GM15510 (cell line): Measurements from ENCODE around the gene ESR2.

Experiments used
- POLR2A ChIP-seq: IDR thresholded peaks from 3 replicates; pipeline ENCODE4 v1.6.1; 2011; ENCODE audit warnings: borderline replicate concordance; ENCODE audit not compliant: insufficient read length; ENCODE audit errors: extremely low read depth

The ESR2 gene

DNA sequence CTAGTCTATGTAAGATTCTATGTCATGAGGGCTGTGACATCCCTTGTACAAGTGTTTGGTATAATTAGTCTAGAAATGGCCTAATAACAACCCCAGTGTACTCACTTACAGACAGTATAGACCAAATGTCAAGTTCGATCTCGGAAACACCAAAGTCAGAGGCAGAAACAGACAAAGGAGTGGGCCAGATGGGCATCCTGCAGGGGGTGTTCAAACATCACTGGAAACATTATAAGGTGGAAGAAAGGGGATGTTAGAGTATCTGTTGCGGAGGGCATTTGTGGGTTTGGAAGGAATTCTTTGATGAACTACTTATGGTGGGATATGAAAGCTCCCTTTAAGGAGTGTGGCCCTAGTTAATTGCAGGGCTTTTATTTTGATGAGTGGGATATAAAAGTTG, 134.6 kb downstream of the ESR2 start:
- no peak for TF ChIP-seq POLR2A

DNA sequence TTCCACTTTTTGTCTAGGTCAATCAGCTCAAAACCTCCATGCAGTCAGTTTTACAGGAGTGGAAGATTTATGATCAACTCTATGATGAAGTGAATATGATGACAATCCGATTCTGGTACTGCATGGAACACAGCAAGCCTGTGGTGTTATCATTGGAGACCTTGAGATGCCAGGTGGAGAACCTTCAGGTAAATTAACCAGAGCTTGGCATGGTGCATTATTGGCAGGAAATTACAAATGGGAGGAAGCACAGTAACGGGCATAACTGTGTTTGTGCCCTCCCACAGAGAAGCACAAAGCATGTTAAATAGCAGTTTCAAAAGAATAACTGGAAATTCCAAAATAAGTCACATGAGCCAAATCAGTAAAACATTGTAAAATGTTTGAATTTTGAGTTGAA, 135.6 kb downstream of the ESR2 start:
- no peak for TF ChIP-seq POLR2A

DNA sequence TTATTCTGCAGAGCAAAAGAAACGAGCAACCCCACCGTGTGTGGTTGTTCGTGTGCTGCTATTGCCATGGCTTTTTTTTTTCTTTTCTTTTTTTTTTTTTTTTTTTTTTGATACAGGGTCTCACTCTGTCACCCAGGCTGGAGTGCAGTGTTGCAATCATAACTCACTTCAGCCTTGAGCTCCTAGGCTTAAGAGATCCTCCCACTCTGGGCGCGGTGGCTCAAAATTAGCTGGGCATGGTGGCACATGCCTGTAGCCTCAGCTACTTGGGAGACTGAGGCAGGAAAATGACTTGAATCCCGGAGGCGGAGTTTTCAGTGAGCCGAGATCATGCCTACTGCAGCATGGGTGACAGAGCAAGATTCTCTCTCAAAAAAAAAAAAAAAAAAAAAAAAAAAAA, 144.2 kb downstream of the ESR2 start:
- no peak for TF ChIP-seq POLR2A

DNA sequence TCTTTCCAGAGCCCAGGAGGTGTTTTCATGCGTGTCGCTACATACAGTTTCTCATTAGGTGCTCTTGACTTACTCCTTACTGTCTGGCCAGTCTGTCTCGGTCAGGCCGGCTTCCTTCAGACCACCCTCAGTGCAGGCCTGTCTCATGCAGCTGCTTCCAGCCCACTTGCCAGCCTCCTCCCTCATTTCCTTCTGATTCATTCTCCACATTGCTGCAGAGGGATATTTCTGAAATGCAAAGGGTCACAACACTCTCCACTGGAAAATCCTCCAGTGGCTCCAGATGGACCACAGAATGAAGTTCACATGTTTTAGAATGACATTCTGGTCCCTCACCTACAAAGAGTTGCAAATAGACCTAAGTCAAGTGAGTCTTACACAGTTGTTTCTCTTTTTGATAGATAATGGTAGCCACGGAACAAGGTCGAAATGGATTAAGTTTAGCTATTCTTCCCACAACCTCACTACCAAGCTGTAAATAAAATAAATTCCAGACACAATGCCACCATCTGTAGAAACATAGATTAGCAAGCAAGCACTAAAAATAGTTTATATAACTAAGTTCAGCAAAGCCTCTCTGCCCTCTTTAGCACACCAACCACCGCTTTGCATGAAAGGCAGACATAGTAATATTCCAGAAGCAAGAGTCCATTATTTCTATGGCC, 146.9 kb downstream of the ESR2 start:
- TF ChIP-seq POLR2A, result no peak

DNA sequence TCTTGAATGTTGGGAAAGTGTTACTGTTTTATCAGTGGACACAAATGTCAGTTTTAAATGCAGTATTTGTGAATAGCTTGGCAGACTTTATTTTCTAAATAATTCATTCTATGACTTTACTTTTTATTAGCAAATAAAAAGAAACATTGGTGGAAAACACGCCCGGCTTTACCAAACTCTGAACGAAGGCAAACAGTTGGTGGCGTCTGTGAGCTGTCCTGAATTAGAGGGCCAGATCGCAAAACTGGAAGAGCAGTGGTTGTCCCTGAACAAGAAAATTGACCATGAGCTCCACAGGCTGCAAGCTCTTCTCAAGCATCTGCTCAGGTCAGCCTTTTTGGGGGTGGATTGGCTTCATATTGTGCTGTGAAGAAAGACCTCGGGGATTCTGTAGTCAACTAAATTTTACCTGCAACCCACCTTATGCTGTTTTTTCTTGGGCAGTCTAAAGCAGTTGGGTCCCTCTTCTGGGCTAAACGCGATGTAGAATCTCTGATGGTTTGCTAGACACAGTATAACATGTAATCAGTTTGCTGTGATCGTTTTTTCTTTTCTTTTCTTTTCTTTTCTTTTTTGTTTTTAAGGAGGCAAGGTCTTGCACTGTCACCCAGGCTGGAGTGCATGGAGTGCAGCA, 156.4 kb downstream of the ESR2 start:
- TF ChIP-seq POLR2A, result no peak

DNA sequence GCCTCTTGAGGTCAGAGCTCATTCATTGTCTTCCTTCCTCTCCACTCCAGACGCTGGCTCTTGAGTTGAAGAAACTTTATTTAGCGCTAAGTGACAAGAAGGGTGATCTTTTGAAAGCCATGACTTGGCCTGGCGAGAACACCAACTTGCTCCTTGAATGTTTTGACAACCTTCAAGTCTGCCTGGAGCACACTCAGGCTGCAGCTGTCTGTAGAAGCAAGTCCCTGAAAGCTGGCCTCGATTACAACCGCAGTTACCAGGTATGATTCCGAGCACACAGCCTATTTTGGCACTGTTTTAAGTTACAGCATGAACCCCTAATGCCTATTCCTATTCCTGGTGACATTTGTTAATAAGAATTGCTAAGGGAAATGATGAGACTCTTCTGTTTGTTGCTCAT, 167.6 kb downstream of the ESR2 start:
- no peak for TF ChIP-seq POLR2A

DNA sequence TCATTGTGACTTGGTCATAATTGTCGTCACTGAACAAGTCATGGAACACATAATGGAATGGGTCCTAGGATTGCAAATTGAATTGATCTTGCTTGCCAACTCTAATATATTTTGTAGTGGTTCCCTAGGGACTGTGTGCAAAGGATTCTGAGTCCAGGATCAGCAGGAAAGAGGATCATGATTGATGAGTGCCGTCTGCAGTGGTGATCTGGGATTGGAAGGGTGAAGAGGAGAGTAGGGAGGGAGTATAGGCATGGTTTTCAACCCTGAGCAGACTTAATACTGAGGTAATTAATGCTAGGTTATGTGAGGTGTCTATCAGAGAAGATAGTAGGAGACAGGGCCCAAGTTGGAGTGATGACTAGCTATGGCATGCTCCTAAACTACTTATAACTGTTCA, 168.9 kb downstream of the ESR2 start:
- no peak for TF ChIP-seq POLR2A

DNA sequence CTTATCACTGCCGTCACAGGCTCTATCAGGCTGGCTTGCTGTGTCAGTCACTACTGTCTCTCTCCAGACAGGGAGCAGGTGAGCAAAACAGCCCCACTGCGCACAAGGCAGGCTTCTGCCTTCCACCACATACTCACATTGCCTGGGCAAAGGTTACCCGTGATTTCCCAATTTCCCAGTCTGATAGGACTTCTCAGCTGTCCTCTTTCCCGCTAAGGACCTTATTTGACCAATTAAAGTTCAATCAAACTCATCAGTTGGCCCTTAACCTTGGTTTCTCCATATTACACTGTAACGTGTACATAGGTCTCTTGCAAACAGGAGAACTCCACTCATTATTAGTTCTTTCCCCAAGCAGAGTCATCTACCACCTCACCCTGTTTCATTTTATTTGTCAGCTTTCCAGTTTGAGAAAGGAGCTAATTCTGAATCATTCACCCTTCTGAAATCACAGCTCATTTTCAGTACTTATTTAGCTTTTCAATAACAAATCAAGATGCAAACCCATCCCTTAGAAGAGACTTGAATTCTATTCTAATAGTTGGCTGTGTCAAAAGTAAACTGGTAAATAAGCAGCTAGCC, 170.8 kb downstream of the ESR2 start:
- TF ChIP-seq POLR2A, result no peak

DNA sequence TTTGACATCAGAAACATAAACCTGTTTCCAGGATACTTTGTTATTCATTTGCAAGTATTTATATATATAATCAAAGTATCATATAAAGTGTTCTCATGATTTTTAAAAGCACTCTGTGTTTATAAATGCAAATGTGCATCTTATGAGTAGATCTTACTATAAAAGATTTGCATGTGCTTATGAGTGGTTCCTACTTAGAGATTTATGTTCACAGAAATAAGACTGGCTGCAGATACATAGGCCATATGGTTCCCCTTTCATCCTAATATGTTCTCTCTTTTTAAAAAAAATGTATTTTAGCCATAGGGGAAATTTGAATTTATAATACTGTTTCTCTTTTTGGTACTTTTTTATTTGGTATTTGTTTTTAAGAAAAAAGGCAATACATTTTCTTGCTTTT, 174.2 kb downstream of the ESR2 start:
- no peak for TF ChIP-seq POLR2A

DNA sequence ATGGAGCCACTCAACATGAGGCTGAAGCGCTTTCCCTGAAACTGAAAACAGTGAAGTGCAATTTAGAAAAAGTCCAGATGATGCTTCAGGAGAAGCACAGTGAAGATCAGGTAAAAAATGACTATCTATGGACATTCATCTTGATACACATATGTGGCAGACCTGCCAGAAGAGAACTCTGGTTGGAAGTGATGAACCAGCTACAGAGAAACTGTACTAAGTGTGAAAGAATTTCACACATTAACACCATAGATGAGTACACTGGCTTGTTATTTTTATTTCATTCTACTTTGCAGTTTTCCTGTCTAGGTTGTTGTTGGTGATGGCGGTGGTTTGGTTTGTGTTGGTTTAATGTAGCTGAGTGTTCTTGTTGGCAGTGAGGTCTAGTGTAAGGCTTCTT, 174.7 kb downstream of the ESR2 start:
- no peak for TF ChIP-seq POLR2A

DNA sequence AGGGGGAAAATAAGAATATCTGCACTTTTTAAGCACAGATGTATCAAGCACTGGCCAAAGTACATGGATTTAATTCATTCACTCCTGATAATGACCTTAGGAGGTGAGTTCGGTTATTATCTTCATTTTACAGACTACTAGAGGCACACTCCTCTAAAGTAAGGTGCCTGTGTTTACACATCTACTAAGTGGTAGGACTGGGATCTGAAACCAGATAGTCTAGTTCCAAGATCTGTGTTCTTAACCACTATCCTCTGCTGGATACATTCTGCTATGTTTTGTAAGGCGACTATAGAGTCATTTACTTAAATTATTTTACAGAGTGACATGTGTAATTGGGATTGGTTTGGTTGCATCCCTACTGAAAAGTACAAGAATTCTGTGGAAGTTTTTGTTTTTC, 175.3 kb downstream of the ESR2 start:
- TF ChIP-seq POLR2A, result no peak

DNA sequence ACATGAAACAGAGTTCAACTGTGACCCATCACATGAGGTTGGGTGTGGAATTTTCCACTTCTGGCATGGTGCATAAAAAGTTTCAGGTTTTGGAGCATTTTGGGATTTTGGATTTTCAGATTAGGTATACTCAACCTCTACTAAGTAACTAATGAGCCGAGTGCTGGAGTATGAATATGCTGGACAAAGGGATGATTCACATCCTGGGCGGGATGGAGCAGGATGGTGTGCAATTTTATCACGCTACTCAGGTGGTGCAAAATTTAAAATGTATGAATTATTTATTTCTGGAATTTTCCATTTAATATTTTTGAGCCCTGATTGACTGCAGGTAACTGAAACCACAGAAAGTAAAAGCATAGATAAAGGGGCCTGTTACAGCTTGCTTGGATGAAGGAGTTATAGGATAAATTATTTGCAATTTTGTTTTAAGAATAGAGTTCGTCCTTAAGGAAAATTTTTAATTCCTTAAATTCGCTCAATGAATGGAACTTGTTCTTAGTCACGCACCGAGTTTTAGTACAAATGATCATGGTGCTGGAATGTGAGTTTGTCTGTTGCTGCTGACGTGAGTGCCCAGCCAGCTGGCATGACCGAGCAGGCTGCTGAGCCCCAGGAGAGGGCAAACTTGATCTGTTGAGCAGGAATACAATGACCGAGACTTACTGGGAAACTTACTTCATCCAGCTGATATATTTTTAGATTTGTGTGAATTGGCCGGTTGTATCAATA, 176.3 kb downstream of the ESR2 start:
- TF ChIP-seq POLR2A, result no peak

DNA sequence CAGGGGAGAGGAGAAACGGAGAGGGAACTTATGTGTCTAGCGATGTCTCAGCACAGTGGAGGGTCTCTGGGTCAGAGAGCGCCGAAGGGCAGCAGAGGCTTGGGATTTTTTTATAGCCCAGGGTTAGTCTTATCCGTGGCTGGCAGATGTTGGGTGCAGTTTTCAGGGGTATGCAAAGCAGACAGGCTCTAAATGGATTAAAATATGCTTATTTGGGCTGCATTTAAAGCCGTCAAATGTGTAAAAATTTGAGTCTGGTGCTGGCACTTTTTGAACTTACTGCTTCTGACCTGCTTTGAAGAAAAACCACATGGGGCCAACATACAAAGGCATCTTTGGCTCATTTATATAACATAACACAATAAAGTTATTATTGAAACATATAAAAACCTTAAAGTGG, 178.8 kb downstream of the ESR2 start:
- no peak for TF ChIP-seq POLR2A

DNA sequence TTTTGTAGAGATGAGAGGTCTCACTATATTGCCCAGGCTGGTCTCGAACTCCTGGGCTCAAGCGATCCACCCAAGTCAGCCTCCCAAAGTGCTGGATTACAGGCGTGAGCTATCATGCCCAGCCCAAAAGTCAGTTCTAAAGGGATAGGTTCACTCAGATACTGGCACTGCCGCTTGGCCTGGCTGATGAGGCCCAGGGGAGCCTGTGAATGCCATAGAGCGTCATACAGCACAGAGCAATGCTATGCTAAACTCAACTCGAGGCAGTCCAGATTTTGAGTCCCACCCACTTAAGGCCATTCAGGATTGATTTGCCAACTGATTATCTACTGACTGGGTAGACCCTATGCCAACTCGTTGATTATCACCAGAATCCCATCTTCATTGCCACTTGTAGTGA, 179.4 kb downstream of the ESR2 start:
- TF ChIP-seq POLR2A, result no peak

DNA sequence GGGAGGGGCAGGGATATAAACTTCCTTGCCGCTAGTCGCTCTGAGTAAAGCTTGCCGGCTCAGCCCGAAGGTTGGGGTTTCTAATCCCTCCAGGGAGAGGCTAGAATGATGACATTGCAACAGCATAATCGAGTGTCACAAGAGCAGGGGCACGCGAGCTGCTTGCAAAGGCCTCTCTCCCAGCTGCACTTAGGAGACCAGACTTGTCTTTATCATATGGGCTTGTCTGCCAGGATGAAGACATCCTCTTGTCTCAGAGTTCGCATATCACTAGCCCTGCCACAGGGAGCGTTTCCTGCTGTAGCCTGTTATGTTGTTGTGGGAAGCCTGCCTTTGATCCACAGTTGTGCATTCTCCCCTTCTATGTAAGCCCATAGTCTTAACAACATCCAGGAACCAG, 180.0 kb downstream of the ESR2 start:
- TF ChIP-seq POLR2A, result no peak
